ENCODE measurements around the gene NPHP3.

NPHP3 gene

GRCh38 chr3:132638706-132639105 lies 83.5 kb downstream of the NPHP3 start:
- H2AFZ ChIP-seq (ENCODE audit: low read depth, low read length, severe bottlenecking), result no peak overlapping the region
- no peak overlapping the region for H3K4me3 ChIP-seq (ENCODE audit: insufficient read depth, low read length, poor library complexity, severe bottlenecking)
- TF ChIP-seq, protein P1, sequence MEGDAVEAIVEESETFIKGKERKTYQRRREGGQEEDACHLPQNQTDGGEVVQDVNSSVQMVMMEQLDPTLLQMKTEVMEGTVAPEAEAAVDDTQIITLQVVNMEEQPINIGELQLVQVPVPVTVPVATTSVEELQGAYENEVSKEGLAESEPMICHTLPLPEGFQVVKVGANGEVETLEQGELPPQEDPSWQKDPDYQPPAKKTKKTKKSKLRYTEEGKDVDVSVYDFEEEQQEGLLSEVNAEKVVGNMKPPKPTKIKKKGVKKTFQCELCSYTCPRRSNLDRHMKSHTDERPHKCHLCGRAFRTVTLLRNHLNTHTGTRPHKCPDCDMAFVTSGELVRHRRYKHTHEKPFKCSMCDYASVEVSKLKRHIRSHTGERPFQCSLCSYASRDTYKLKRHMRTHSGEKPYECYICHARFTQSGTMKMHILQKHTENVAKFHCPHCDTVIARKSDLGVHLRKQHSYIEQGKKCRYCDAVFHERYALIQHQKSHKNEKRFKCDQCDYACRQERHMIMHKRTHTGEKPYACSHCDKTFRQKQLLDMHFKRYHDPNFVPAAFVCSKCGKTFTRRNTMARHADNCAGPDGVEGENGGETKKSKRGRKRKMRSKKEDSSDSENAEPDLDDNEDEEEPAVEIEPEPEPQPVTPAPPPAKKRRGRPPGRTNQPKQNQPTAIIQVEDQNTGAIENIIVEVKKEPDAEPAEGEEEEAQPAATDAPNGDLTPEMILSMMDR (IDR thresholded peaks at IDR 0.05; ENCODE audit: insufficient read depth, low read length, poor library complexity, severe bottlenecking), result no peak
- no peak for TF ChIP-seq EZH2phosphoT487 (conservative IDR thresholded peaks at IDR 0.05; ENCODE audit: low read length)
- no peak overlapping the region for H3K4me2 ChIP-seq (ENCODE audit: low read depth, low read length, poor library complexity, severe bottlenecking)
- H3K9me2 ChIP-seq (replicated peaks; ENCODE audit: insufficient read depth, low read length), result no peaks in the 10 kb centered on the region
- H3K27me3 ChIP-seq (ENCODE audit: low read length), result no peaks in the 10 kb centered on the region
- H3K36me3 ChIP-seq (ENCODE audit: low read length), result 0 out of 2 replicates have a peak, but pooled peaks cover 8% of the 10 kb centered on the region
- no peak overlapping the region for H3K27ac ChIP-seq (ENCODE audit: low read depth, low read length)
- no peak overlapping the region for H3K9ac ChIP-seq (ENCODE audit: low read length)
- no peaks in the 10 kb centered on the region for H3K79me2 ChIP-seq (ENCODE audit: insufficient read depth, low read length)
- H3K9me3 ChIP-seq (ENCODE audit: insufficient read depth, low read length), result no peaks in the 10 kb centered on the region
- no peaks in the 10 kb centered on the region for H4K20me1 ChIP-seq (ENCODE audit: low read depth, low read length)
- H3F3A ChIP-seq (ENCODE audit: insufficient read depth), result 0 out of 2 replicates have a peak, but pooled peaks cover 4% of the 10 kb centered on the region

DNA sequence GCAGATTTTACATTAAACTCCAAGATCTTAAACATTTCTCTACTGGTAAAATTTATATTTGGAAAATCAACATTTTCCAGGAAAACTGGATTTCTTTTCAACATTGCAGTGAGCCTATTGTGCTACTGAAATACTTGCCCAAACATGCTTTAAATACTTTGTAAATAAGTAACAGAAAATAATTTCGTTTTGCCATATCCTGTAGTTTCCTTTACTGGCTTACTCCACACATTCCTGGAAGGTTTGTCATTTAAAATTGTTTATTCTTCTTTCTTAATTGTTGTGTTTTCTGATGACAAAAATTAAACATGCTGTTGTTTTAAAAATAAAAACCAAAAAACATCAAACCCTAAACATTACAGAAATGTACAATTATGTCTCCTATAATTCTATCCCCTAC lies 84.6 kb downstream of the NPHP3 start:
- Histone ChIP-seq H3K4me3 (ENCODE audit: insufficient read depth, low read length, poor library complexity, severe bottlenecking) (no peak overlapping the region), H4K20me1 (ENCODE audit: low read depth, low read length) (no peaks in the 10 kb centered on the region), H3F3A (ENCODE audit: insufficient read depth) (0 out of 2 replicates have a peak, but pooled peaks cover 4% of the 10 kb centered on the region), H3K9me3 (ENCODE audit: insufficient read depth, low read length) (no peaks in the 10 kb centered on the region), H3K79me2 (ENCODE audit: insufficient read depth, low read length) (no peaks in the 10 kb centered on the region), H2AFZ (ENCODE audit: low read depth, low read length, severe bottlenecking) (no peak overlapping the region), H3K9me2 (replicated peaks; ENCODE audit: insufficient read depth, low read length) (no peaks in the 10 kb centered on the region), H3K36me3 (ENCODE audit: low read length) (0 out of 2 replicates have a peak, but pooled peaks cover 8% of the 10 kb centered on the region), H3K27me3 (ENCODE audit: low read length) (no peaks in the 10 kb centered on the region), H3K9ac (ENCODE audit: low read length) (no peak overlapping the region), H3K27ac (ENCODE audit: low read depth, low read length) (no peak overlapping the region), H3K4me2 (ENCODE audit: low read depth, low read length, poor library complexity, severe bottlenecking) (no peak overlapping the region)
- TF ChIP-seq, protein P1 (IDR thresholded peaks at IDR 0.05; ENCODE audit: insufficient read depth, low read length, poor library complexity, severe bottlenecking), result no peak
- no peak for TF ChIP-seq EZH2phosphoT487 (conservative IDR thresholded peaks at IDR 0.05; ENCODE audit: low read length)

GRCh38 chr3:132635052-132635451 lies 87.2 kb downstream of the NPHP3 start:
- H3K9me3 ChIP-seq (ENCODE audit: insufficient read depth, low read length), result no peaks in the 10 kb centered on the region

More at GRCh38 chr3:132635052-132635451, 87.2 kb downstream of the NPHP3 start:
- H2AFZ ChIP-seq (ENCODE audit: low read depth, low read length, severe bottlenecking), result no peak overlapping the region
- no peak overlapping the region for H3K27ac ChIP-seq (ENCODE audit: low read depth, low read length)
- no peaks in the 10 kb centered on the region for H3K27me3 ChIP-seq (ENCODE audit: low read length)
- no peaks in the 10 kb centered on the region for H4K20me1 ChIP-seq (ENCODE audit: low read depth, low read length)
- no peaks in the 10 kb centered on the region for H3F3A ChIP-seq (ENCODE audit: insufficient read depth)
- no peak overlapping the region for H3K9ac ChIP-seq (ENCODE audit: low read length)
- 0 out of 2 replicates have a peak, but pooled peaks cover 8% of the 10 kb centered on the region for H3K36me3 ChIP-seq (ENCODE audit: low read length)
- H3K4me2 ChIP-seq (ENCODE audit: low read depth, low read length, poor library complexity, severe bottlenecking), result no peak overlapping the region
- H3K4me3 ChIP-seq (ENCODE audit: insufficient read depth, low read length, poor library complexity, severe bottlenecking), result no peak overlapping the region
- no peaks in the 10 kb centered on the region for H3K9me2 ChIP-seq (replicated peaks; ENCODE audit: insufficient read depth, low read length)
- H3K79me2 ChIP-seq (ENCODE audit: insufficient read depth, low read length), result no peaks in the 10 kb centered on the region
- TF ChIP-seq, protein P1 (IDR thresholded peaks at IDR 0.05; ENCODE audit: insufficient read depth, low read length, poor library complexity, severe bottlenecking), result no peak
- no peak for TF ChIP-seq EZH2phosphoT487 (conservative IDR thresholded peaks at IDR 0.05; ENCODE audit: low read length)

Data from SU-DHL-6 (cell line).